ENCODE measurements around the gene PYDC2. TPM values are rescaled to one million over a fixed set of nuclear protein-coding genes. Genes with fewer than 3 reads are reported as not detected.

The PYDC2 gene
- total RNA-seq, 1 experiment from 2014 or later: not detected

Small RNAs within 50 kb of the gene (small RNA-seq; reads per million reads assigned to genes)
- 0 reads per million in 2 experiments for gene PYDC2

Other genes with a start within 250 kb of the PYDC2 start
- gene CCDC50, start 131.8 kb upstream of the PYDC2 start, total RNA-seq (2014; rRNA removed; shearing (Covaris generic)): 118 and 124 TPM in 2 replicates
- gene UTS2B, start 130.6 kb upstream of the PYDC2 start, total RNA-seq (2014; rRNA removed; shearing (Covaris generic)): 0.37 and 0.75 TPM in 2 replicates